WTC11 (cell line): ENCODE data around the gene USH2A. TPM values are rescaled to one million over a fixed set of nuclear protein-coding genes. Genes with fewer than 3 reads are reported as not detected.

Experiments
- ATAC-seq: fragments of 200-7000 bp; cut with Tn5 transposase; 2 replicates; pipeline ENCODE4 v1.10.0; 2021; ENCODE audit warnings: mild to moderate bottlenecking, moderate library complexity
- CTCF ChIA-PET: fragments of 300-600 bp; sonication (Branson Sonifier 250); formaldehyde crosslinking; loops from one replicate; lab custom pipeline; 2021; ENCODE audit warnings: antibody characterized with exemption; lab: Charles Lee
- POLR2A ChIA-PET: fragments of 350-600 bp; sonication (Branson Sonifier 250); formaldehyde crosslinking; loops from one replicate; lab custom pipeline; 2021; ENCODE audit warnings: antibody characterized with exemption; lab: Charles Lee
- DNase-seq: peaks from one replicate; pipeline ENCODE4 v3.0.0; 2021; ENCODE audit warnings: low spot score
- H3K27ac Mint-ChIP-seq: 2 replicates; pipeline ENCODE4 v1.8.0; 2021; ENCODE audit warnings: mixed read lengths
- H3K27me3 Mint-ChIP-seq: 2 replicates; pipeline ENCODE4 v1.8.0; 2021; ENCODE audit warnings: low read depth, mild to moderate bottlenecking, moderate library complexity, mixed read lengths
- H3K36me3 Mint-ChIP-seq: 2 replicates; pipeline ENCODE4 v1.8.0; 2021; ENCODE audit warnings: mixed read lengths
- H3K4me1 Mint-ChIP-seq: 2 replicates; pipeline ENCODE4 v1.8.0; 2022; ENCODE audit warnings: mixed read lengths
- H3K4me3 Mint-ChIP-seq: 2 replicates; pipeline ENCODE4 v1.8.0; 2021; ENCODE audit warnings: mild to moderate bottlenecking, moderate library complexity, mixed read lengths
- H3K9me3 Mint-ChIP-seq: 2 replicates; pipeline ENCODE4 v1.8.0; 2021; ENCODE audit warnings: mixed read lengths
- CBFB ChIP-seq: sonication (generic); formaldehyde crosslinking; IDR thresholded peaks from 2 replicates; pipeline ENCODE4 v1.8.1; 2022; ENCODE audit warnings: mild to moderate bottlenecking, low read depth, missing genetic modification reagents
- CREM ChIP-seq: sonication (generic); formaldehyde crosslinking; IDR thresholded peaks from 2 replicates; pipeline ENCODE4 v1.8.1; 2022; ENCODE audit warnings: mild to moderate bottlenecking, missing genetic modification reagents, moderate library complexity
- E2F5 ChIP-seq: sonication (generic); formaldehyde crosslinking; IDR thresholded peaks from 2 replicates; pipeline ENCODE4 v1.8.1; 2022; ENCODE audit warnings: mild to moderate bottlenecking, moderate library complexity, missing genetic modification reagents
- FOXJ3 ChIP-seq: sonication (generic); formaldehyde crosslinking; IDR thresholded peaks from 2 replicates; pipeline ENCODE4 v1.9.0; 2021; ENCODE audit warnings: missing genetic modification reagents, mild to moderate bottlenecking, borderline replicate concordance
- FOXK1 ChIP-seq: sonication (generic); formaldehyde crosslinking; IDR thresholded peaks from 2 replicates; pipeline ENCODE4 v1.8.0; 2022; ENCODE audit warnings: mild to moderate bottlenecking, moderate library complexity, missing genetic modification reagents
- FOXP1 ChIP-seq: sonication (generic); formaldehyde crosslinking; IDR thresholded peaks from 2 replicates; pipeline ENCODE4 v1.8.0; 2022; ENCODE audit warnings: missing genetic modification reagents, mild to moderate bottlenecking, moderate library complexity, borderline replicate concordance
- GTF2I ChIP-seq: fragments of 250-450 bp; sonication (Bioruptor Pico); conservative IDR thresholded peaks from 2 replicates; pipeline ENCODE4 v1.4.0; 2021; ENCODE audit warnings: mild to moderate bottlenecking
- HMGXB4 ChIP-seq: sonication (generic); formaldehyde crosslinking; IDR thresholded peaks from 2 replicates; pipeline ENCODE4 v1.8.1; 2023; ENCODE audit warnings: mild to moderate bottlenecking, moderate library complexity, missing genetic modification reagents
- NFATC4 ChIP-seq: fragments of 250-450 bp; sonication (Bioruptor Pico); IDR thresholded peaks from 2 replicates; pipeline ENCODE4 v1.9.0; 2021; ENCODE audit warnings: mild to moderate bottlenecking
- NFE2L1 ChIP-seq: sonication (generic); formaldehyde crosslinking; IDR thresholded peaks from 2 replicates; pipeline ENCODE4 v1.8.1; 2023; ENCODE audit warnings: missing genetic modification reagents
- NFYB ChIP-seq: sonication (generic); formaldehyde crosslinking; conservative IDR thresholded peaks from 2 replicates; pipeline ENCODE4 v1.8.0; 2022; ENCODE audit warnings: low read depth, missing genetic modification reagents
- OVOL2 ChIP-seq: fragments of 250-450 bp; sonication (Bioruptor Pico); IDR thresholded peaks from 2 replicates; pipeline ENCODE4 v1.9.0; 2021; ENCODE audit warnings: mild to moderate bottlenecking, borderline replicate concordance
- PREB ChIP-seq: sonication (generic); formaldehyde crosslinking; IDR thresholded peaks from 2 replicates; pipeline ENCODE4 v1.8.1; 2022; ENCODE audit warnings: mild to moderate bottlenecking, missing genetic modification reagents, moderate library complexity, borderline replicate concordance
- PRRX2 ChIP-seq: fragments of 250-450 bp; sonication (Bioruptor Pico); IDR thresholded peaks from 2 replicates; pipeline ENCODE4 v1.8.0; 2021; ENCODE audit warnings: mild to moderate bottlenecking
- SMAD3 ChIP-seq: sonication (generic); formaldehyde crosslinking; IDR thresholded peaks from 2 replicates; pipeline ENCODE4 v1.8.0; 2022; ENCODE audit warnings: missing genetic modification reagents, mild to moderate bottlenecking, borderline replicate concordance
- TEAD4 ChIP-seq: sonication (generic); formaldehyde crosslinking; IDR thresholded peaks from 2 replicates; pipeline ENCODE4 v1.8.0; 2022; ENCODE audit warnings: mild to moderate bottlenecking, missing genetic modification reagents
- USF2 ChIP-seq: sonication (generic); formaldehyde crosslinking; IDR thresholded peaks from 2 replicates; pipeline ENCODE4 v1.8.1; 2023; ENCODE audit warnings: mild to moderate bottlenecking, missing genetic modification reagents, moderate library complexity
- ZNF138 ChIP-seq: sonication (generic); formaldehyde crosslinking; conservative IDR thresholded peaks from 2 replicates; pipeline ENCODE4 v1.8.1; 2022; ENCODE audit warnings: mild to moderate bottlenecking, moderate library complexity, missing genetic modification reagents
- ZNF232 ChIP-seq: sonication (generic); formaldehyde crosslinking; IDR thresholded peaks from 2 replicates; pipeline ENCODE4 v1.8.0; 2022; ENCODE audit warnings: mild to moderate bottlenecking, missing genetic modification reagents
- total RNA-seq: library from RNA; stranded (reverse); gene quantifications from 3 replicates; pipeline ENCODE4 v1.2.3, GENCODE V29; 2021
- TF ChIP-seq, protein P1 (sequence below): sonication (generic); formaldehyde crosslinking; IDR thresholded peaks from 2 replicates; pipeline ENCODE4 v1.8.1; 2023; ENCODE audit warnings: mild to moderate bottlenecking, missing genetic modification reagents, moderate library complexity
- TF ChIP-seq, protein P2 (sequence below): fragments of 250-450 bp; sonication (Bioruptor Pico); IDR thresholded peaks from 2 replicates; pipeline ENCODE4 v1.8.0; 2021; ENCODE audit warnings: mild to moderate bottlenecking
- TF ChIP-seq, protein P3 (sequence below): sonication (generic); formaldehyde crosslinking; IDR thresholded peaks from 2 replicates; pipeline ENCODE4 v1.8.0; 2022; ENCODE audit warnings: mild to moderate bottlenecking, missing genetic modification reagents

USH2A gene
- total RNA-seq, 1 experiment from 2014 or later = 0.37 TPM

GRCh38 chr1:215792446-215792845, 630.8 kb downstream of the USH2A start:
- Mint-ChIP-seq H3K4me3 (no peak overlapping the region), H3K9me3 (no peaks in the 10 kb centered on the region), H3K27ac (no peak overlapping the region), H3K4me1 (no peaks in the 10 kb centered on the region), H3K36me3 (no peaks in the 10 kb centered on the region), H3K27me3 (no peaks in the 10 kb centered on the region)
- no peak for ATAC-seq
- no peak for TF ChIP-seq FOXP1
- no peak for DNase-seq
- ChIA-PET CTCF (interaction anchor here (1.1 kb wide), 1 partner anchor 16 kb away, joined by 3 read pairs; no protein-coding TSS in a partner anchor), POLR2A (no interaction called here)

DNA sequence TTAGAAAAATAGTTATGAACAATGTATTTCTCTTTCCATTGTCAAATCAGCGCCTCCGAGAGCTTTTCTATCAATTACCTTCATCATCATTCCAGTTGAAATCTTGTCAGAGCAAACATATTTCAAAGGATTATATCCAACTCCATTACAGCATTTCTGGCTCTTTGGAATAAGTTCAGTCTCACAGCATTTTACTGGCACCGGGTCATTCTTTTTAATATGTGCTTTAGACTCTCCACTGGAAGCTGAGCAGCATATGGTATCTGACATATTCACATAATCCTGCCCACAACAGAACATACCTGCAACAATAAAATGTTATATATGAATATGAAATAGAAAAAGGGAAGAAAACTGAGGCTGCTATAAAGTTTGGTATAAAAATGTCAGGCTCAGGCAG, 633.3 kb downstream of the USH2A start:
- TF ChIP-seq, protein P1, sequence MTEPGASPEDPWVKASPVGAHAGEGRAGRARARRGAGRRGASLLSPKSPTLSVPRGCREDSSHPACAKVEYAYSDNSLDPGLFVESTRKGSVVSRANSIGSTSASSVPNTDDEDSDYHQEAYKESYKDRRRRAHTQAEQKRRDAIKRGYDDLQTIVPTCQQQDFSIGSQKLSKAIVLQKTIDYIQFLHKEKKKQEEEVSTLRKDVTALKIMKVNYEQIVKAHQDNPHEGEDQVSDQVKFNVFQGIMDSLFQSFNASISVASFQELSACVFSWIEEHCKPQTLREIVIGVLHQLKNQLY (CRISPR knock-in tag) = no peak
- TF ChIP-seq ZNF138 (no peak), NFATC4 (CRISPR knock-in tag) (no peak), NFE2L1 (CRISPR knock-in tag) (no peak), E2F5 (CRISPR knock-in tag) (no peak), PRRX2 (CRISPR knock-in tag) (no peak), TEAD4 (CRISPR knock-in tag) (no peak), USF2 (CRISPR knock-in tag) (no peak), SMAD3 (CRISPR knock-in tag) (no peak)
- TF ChIP-seq, protein P2, sequence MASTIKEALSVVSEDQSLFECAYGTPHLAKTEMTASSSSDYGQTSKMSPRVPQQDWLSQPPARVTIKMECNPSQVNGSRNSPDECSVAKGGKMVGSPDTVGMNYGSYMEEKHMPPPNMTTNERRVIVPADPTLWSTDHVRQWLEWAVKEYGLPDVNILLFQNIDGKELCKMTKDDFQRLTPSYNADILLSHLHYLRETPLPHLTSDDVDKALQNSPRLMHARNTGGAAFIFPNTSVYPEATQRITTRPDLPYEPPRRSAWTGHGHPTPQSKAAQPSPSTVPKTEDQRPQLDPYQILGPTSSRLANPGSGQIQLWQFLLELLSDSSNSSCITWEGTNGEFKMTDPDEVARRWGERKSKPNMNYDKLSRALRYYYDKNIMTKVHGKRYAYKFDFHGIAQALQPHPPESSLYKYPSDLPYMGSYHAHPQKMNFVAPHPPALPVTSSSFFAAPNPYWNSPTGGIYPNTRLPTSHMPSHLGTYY (CRISPR knock-in tag) = no peak
- Mint-ChIP-seq H3K4me3 (no peak overlapping the region), H3K27ac (no peak overlapping the region), H3K9me3 (no peaks in the 10 kb centered on the region), H3K4me1 (no peaks in the 10 kb centered on the region), H3K27me3 (no peaks in the 10 kb centered on the region), H3K36me3 (no peaks in the 10 kb centered on the region)
- no peak for DNase-seq
- no peak for ATAC-seq
- CTCF ChIA-PET = interaction anchor here (1.3 kb wide), 1 partner anchor 80 kb away, joined by 5 read pairs; no protein-coding TSS in a partner anchor
- POLR2A ChIA-PET = no interaction called here

- Mint-ChIP-seq H3K4me3 (no peak overlapping the region), H3K4me1 (no peaks in the 10 kb centered on the region), H3K27ac (no peak overlapping the region), H3K36me3 (no peaks in the 10 kb centered on the region), H3K9me3 (no peaks in the 10 kb centered on the region), H3K27me3 (no peaks in the 10 kb centered on the region)
- ATAC-seq = no peak
- ChIA-PET CTCF (no interaction called here), POLR2A (no interaction called here)
- no peak for TF ChIP-seq OVOL2 (CRISPR knock-in tag)
- TF ChIP-seq ZNF232 (CRISPR knock-in tag) = no peak
- TF ChIP-seq HMGXB4 (CRISPR knock-in tag) = no peak
- no peak for TF ChIP-seq GTF2I
- TF ChIP-seq NFYB = no peak
- no peak for TF ChIP-seq PREB
- TF ChIP-seq CREM = no peak
- no peak for TF ChIP-seq TEAD4 (CRISPR knock-in tag)
- no peak for TF ChIP-seq CBFB (CRISPR knock-in tag)
- no peak for TF ChIP-seq FOXK1 (CRISPR knock-in tag)
- no peak for TF ChIP-seq FOXJ3 (CRISPR knock-in tag)
- TF ChIP-seq, protein P3, sequence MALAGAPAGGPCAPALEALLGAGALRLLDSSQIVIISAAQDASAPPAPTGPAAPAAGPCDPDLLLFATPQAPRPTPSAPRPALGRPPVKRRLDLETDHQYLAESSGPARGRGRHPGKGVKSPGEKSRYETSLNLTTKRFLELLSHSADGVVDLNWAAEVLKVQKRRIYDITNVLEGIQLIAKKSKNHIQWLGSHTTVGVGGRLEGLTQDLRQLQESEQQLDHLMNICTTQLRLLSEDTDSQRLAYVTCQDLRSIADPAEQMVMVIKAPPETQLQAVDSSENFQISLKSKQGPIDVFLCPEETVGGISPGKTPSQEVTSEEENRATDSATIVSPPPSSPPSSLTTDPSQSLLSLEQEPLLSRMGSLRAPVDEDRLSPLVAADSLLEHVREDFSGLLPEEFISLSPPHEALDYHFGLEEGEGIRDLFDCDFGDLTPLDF (CRISPR knock-in tag) = no peak
- DNase-seq = no peak
Observed at GRCh38 chr1:215786997-215787396, 636.3 kb downstream of the USH2A start.
